Mesodermal cell (in vitro differentiated cells): Measurements from ENCODE around the gene UCP3.

ENCODE experiments used
- H3K27ac ChIP-seq: 2 replicates; pipeline ENCODE4 v1.7.0; 2013; ENCODE audit warnings: mild to moderate bottlenecking, low read depth, low read length, moderate library complexity; ENCODE audit not compliant: severe bottlenecking
- H3K36me3 ChIP-seq: 2 replicates; pipeline ENCODE4 v1.7.1; 2013; ENCODE audit warnings: mild to moderate bottlenecking, low read length, moderate library complexity; ENCODE audit not compliant: control insufficient read depth, insufficient read depth
- H3K4me1 ChIP-seq: one replicate; pipeline ENCODE4 v1.7.1; 2013; ENCODE audit warnings: mild to moderate bottlenecking, low read length; ENCODE audit not compliant: insufficient read depth, control insufficient read depth, poor library complexity, severe bottlenecking
- H3K4me3 ChIP-seq: 2 replicates; pipeline ENCODE4 v1.7.0; 2013; ENCODE audit warnings: low read length, control low read depth, mild to moderate bottlenecking; ENCODE audit not compliant: insufficient read depth, poor library complexity, severe bottlenecking; ENCODE audit errors: extremely low read depth
- H3K9me3 ChIP-seq: 2 replicates; pipeline ENCODE4 v1.7.1; 2013; ENCODE audit warnings: mild to moderate bottlenecking, low read length, moderate library complexity; ENCODE audit not compliant: control insufficient read depth
- WGBS, 2 experiments: methylation state at CpG; one replicate each; pipeline ENCODE4 v1.1.5; 2013; ENCODE audit warnings: missing lambda C conversion rate in 2 of 2; ENCODE audit not compliant: insufficient coverage in 2 of 2; 5-methylcytosine and 5-hydroxymethylcytosine counted together

UCP3 gene

GRCh38 chr11:74007691-74008372 lies 1.1 kb downstream of the UCP3 start:
- no peak overlapping the region for H3K4me3 ChIP-seq
- peaks cover 15% of the 10 kb centered on the region for H3K4me1 ChIP-seq
- H3K9me3 ChIP-seq = no peaks in the 10 kb centered on the region
- no peak overlapping the region for H3K27ac ChIP-seq
- peaks cover 13% of the 10 kb centered on the region for H3K36me3 ChIP-seq
- 92 to 93% methylated on average over 4 to 5 of the region's 6 CpGs for WGBS, 2 experiments

- peaks cover 12% of the 10 kb centered on the region for H3K36me3 ChIP-seq
- 96% methylated on average over 6 to 7 of the region's 7 CpGs for WGBS, 2 experiments
- no peaks in the 10 kb centered on the region for H3K9me3 ChIP-seq
- no peak overlapping the region for H3K4me3 ChIP-seq
- peaks cover 15% of the 10 kb centered on the region for H3K4me1 ChIP-seq
- no peak overlapping the region for H3K27ac ChIP-seq
Measured at GRCh38 chr11:74006743-74007304, 2.1 kb downstream of the UCP3 start.

GRCh38 chr11:74005721-74006517 lies 3.0 kb downstream of the UCP3 start:
- no peak overlapping the region for H3K27ac ChIP-seq
- H3K4me1 ChIP-seq = peaks cover 15% of the 10 kb centered on the region
- H3K36me3 ChIP-seq = peaks cover 11% of the 10 kb centered on the region
- no peak overlapping the region for H3K4me3 ChIP-seq
- no peaks in the 10 kb centered on the region for H3K9me3 ChIP-seq
- WGBS, 2 experiments = 93 to 94% methylated on average over 27 to 28 of the region's 29 CpGs

- Histone ChIP-seq H3K9me3 (no peaks in the 10 kb centered on the region), H3K4me3 (no peak overlapping the region), H3K36me3 (peaks cover 11% of the 10 kb centered on the region), H3K4me1 (peaks cover 14% of the 10 kb centered on the region), H3K27ac (no peak overlapping the region)
- whole genome bisulfite sequencing, 2 experiments = 84 to 85% methylated on average over 9 to 10 of the region's 11 CpGs
Measured at GRCh38 chr11:74004759-74005615, 3.9 kb downstream of the UCP3 start.

GRCh38 chr11:74004046-74004695 lies 4.7 kb downstream of the UCP3 start:
- Histone ChIP-seq H3K36me3 (peaks cover 11% of the 10 kb centered on the region), H3K4me3 (no peak overlapping the region), H3K9me3 (no peaks in the 10 kb centered on the region), H3K4me1 (peaks cover 8% of the 10 kb centered on the region), H3K27ac (no peak overlapping the region)
- whole genome bisulfite sequencing, 2 experiments = 90 to 91% methylated on average over 5 to 6 of the region's 6 CpGs

GRCh38 chr11:74002832-74003231 lies 6.1 kb downstream of the UCP3 start:
- H3K9me3 ChIP-seq = no peaks in the 10 kb centered on the region
- no CpG with 5 or more reads among the region's 4 CpGs for WGBS, 2 experiments
- peaks cover 11% of the 10 kb centered on the region for H3K36me3 ChIP-seq
- H3K27ac ChIP-seq = no peak overlapping the region
- no peak overlapping the region for H3K4me3 ChIP-seq
- H3K4me1 ChIP-seq = no peaks in the 10 kb centered on the region

- 82 to 85% methylated on average over 6 to 7 of the region's 7 CpGs for WGBS, 2 experiments
- H3K4me3 ChIP-seq = no peak overlapping the region
- no peak overlapping the region for H3K27ac ChIP-seq
- no peaks in the 10 kb centered on the region for H3K4me1 ChIP-seq
- H3K9me3 ChIP-seq = no peaks in the 10 kb centered on the region
- H3K36me3 ChIP-seq = peaks cover 11% of the 10 kb centered on the region
Measured at GRCh38 chr11:74001822-74002286, 7.0 kb downstream of the UCP3 start.

GRCh38 chr11:74000307-74001133 lies 8.4 kb downstream of the UCP3 start:
- Histone ChIP-seq H3K4me1 (no peaks in the 10 kb centered on the region), H3K9me3 (no peaks in the 10 kb centered on the region), H3K27ac (no peak overlapping the region), H3K36me3 (peaks cover 11% of the 10 kb centered on the region), H3K4me3 (no peak overlapping the region)
- WGBS, 2 experiments = 82 to 90% methylated on average over 5 to 8 of the region's 14 CpGs

- Histone ChIP-seq H3K4me3 (no peak overlapping the region), H3K4me1 (no peaks in the 10 kb centered on the region), H3K36me3 (peaks cover 11% of the 10 kb centered on the region), H3K27ac (no peak overlapping the region), H3K9me3 (no peaks in the 10 kb centered on the region)
- WGBS, 2 experiments = 84 to 97% methylated on average over 6 to 8 of the region's 8 CpGs
Measured at GRCh38 chr11:73999581-74000306, 9.1 kb downstream of the UCP3 start.
